HG03066 (cell line): ENCODE measurements around the gene FLYWCH1.

Experiments used
- ATAC-seq: cut with Tn5 transposase; IDR thresholded peaks from one replicate; pipeline ENCODE4 v1.9.1; 2021; ENCODE audit warnings: low read depth; ENCODE audit not compliant: unreplicated experiment

The FLYWCH1 gene, protein sequence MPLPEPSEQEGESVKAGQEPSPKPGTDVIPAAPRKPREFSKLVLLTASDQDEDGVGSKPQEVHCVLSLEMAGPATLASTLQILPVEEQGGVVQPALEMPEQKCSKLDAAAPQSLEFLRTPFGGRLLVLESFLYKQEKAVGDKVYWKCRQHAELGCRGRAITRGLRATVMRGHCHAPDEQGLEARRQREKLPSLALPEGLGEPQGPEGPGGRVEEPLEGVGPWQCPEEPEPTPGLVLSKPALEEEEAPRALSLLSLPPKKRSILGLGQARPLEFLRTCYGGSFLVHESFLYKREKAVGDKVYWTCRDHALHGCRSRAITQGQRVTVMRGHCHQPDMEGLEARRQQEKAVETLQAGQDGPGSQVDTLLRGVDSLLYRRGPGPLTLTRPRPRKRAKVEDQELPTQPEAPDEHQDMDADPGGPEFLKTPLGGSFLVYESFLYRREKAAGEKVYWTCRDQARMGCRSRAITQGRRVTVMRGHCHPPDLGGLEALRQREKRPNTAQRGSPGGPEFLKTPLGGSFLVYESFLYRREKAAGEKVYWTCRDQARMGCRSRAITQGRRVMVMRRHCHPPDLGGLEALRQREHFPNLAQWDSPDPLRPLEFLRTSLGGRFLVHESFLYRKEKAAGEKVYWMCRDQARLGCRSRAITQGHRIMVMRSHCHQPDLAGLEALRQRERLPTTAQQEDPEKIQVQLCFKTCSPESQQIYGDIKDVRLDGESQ

GRCh38 chr16:2911638-2912329 is at the start of gene FLYWCH1:
TSS of gene FLYWCH1 (plus strand) at chr16:2911931. CDS start at chr16:2929686, 17,755 bp downstream.
- peak; percentile 87 for ATAC-seq

- no peak for ATAC-seq
Measured at GRCh38 chr16:2865651-2866050, 46.1 kb upstream of the FLYWCH1 start.

GRCh38 chr16:2866431-2866830 is 45.3 kb upstream of the FLYWCH1 start:
- ATAC-seq = no peak

DNA sequence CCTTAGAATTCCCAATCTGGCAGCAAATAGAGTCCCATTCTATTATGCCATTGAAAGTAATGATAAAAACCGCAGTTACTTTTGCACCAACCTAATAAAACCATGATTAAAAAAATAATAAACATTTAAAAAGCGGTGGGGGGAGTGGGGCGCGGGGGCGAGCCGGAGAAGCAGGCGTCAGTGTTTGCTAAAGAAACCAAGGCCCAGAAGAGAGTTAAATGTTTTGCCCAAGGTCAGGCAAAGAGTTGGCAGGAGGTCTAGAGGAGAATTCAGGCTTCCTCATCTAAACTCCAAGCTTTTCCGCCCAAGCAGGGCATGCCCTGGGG is 44.1 kb upstream of the FLYWCH1 start:
- ATAC-seq = no peak

DNA sequence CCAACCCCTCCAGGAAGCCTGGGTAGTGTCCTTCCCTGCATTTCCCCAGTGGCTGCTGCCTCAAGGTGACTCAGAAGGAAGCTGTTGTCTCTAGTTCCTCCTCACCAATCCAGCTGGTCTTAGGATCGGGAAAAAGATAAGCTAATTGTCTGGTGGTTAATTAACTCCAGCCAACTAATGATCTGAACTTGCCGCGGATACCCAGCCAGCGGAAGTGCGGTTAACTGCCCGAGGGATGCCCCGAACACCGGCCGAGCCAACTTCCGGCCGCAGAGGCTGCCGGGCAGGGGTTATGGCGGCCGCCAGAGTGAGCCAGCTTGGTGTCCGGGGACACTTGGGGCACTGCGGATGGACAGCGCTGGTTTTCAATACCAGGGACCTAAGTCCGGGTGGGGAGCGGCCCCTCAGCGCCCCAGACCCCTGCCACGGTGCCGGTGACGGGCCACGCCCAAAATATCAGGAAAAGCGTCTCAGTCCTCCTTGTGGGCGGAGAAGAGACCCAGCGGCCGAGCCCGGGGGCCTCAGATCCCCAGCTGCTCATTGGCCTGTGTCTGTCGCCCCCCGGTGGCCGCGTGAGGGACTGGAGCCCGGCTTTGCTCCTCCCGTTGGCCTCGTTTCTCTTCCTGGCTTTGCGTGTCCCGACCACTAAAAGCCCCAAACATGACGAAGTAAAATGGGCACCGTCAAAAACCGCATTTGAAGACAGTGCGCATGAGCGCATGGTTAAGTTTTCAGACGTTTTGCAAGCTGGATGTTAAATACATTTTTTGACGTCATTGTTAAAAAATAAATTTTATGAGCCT is 43.5 kb upstream of the FLYWCH1 start:
- peak; percentile 88 for ATAC-seq

- ATAC-seq = no peak
Measured at GRCh38 chr16:2871926-2872325, 39.8 kb upstream of the FLYWCH1 start.

- no peak for ATAC-seq
Measured at GRCh38 chr16:2874032-2874911, 37.5 kb upstream of the FLYWCH1 start.

GRCh38 chr16:2874912-2875362 is 36.8 kb upstream of the FLYWCH1 start:
- no peak for ATAC-seq

DNA sequence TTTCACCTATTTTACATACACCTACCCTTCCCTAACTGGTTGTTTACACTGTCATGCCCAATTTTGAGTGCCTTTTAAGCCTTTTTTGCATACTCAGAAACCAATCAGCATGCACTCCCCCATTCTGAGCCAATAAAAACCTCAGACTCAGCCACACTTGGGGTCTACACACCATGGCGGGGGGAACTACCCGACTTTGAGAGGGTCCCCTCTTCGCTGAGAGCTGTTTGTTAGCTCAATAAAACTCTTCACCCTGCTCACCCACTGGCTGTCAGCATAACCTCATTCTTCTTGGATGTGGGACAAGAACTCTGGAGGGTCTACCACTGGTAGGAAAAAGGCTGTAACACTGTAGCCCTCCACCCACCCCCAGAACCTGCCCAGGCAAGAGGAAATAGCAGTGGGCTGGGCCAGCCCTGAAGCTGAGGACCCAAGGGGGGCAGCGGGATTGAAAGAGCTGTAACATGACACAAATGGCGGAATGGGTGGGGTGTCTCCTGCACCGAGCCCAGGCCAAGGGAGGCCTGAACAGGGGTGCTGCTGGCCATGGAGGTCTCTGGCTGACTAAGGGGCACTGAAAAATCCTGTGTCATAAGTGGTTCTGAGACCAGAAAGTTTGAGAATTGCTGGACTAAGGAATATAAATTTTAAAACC is 31.8 kb upstream of the FLYWCH1 start:
- ATAC-seq = no peak

DNA sequence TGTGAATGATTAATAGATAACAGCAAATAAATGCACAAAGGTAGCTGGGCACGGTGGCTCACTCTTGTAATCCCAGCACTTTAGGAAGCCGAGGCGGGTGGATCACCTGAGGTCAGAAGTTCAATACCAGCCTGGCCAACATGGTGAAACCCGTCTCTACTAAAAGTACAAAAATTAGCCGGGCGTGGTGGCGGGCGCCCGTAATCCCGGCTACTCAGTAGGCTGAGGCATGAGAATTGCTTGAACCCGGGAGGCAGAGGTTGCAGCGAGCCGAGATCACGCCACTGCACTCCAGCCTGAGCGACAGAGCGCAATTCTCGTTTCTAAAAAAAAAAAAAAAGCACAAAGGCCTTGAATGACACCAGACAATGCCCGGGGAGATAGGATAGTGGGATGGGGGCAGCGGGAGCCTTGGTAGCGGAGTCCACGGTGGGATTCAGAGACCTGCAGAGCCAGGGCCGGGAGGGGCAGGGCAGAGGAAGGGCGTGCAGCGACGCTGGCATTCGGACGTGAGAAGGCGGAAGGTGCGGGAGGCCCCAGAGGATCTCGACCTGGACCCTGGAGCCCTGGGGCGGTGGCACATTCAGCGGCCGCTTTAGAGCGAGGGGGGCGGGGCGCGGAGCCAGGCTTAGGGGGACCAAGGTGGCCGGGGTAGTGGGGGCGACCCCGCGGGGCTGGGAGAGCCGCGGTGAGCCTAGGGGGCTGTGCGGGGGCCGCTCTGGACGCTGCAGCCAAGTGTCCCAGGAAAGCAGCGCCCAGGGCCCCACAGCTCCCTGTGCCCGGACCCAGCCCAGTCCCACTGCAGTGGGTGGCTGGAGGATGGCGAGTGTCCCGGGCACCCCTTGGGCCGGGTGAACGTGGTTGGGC is 29.7 kb upstream of the FLYWCH1 start:
- ATAC-seq = no peak

GRCh38 chr16:2882650-2883457 is 28.9 kb upstream of the FLYWCH1 start, which contains the start of gene FLYWCH2:
TSS of gene FLYWCH2 (plus strand) at chr16:2883215. CDS start at chr16:2896450, 13,235 bp downstream.
- peak; percentile 88 for ATAC-seq

DNA sequence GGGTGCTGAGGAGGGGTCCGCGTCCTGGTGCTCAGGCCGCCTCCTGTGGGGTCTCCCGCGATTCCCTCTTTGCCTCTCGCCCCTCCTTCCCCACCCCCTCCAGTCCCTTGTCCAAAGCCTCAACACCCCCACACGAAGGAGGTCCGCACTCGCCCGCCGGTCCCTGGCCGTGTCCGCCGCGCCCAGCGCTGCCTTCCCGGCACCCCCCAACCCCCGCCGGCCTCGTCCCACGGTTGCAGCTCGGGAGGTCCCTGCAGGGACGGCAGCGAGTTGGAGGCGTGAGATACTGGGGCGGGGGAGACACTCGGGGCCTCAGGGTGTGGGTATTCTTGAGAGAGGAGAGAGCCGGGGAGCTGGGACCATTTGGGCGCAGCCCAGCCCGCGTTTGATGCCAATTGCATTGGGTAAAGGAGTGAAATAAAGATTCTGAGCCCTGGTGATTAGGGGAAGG is 28.2 kb upstream of the FLYWCH1 start:
- ATAC-seq = no peak

- ATAC-seq = no peak
Measured at GRCh38 chr16:2884041-2884451, 27.7 kb upstream of the FLYWCH1 start.

DNA sequence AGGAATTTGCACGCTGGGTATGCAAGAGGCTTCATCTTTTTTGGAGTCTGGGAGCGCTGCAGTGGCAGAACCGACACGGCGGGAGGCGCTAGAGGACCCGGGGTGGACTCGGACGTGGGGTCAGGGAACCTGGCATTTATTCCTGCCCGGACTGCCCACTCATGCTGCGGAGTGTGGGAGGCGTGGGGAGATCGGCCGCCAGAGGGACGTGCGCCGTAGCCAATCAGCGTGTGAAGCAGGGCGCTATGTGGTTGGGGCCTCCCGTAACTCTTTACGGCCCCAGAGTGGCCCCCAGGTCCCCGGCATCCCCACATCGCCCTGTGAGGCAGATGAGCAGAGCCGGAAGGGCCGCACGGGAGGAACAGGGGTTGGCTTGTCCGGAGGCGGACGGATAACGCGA is 17.5 kb upstream of the FLYWCH1 start:
- ATAC-seq = no peak

- no peak for ATAC-seq
Measured at GRCh38 chr16:2895813-2896212, 15.9 kb upstream of the FLYWCH1 start.

GRCh38 chr16:2896480-2897010 is 15.2 kb upstream of the FLYWCH1 start:
- ATAC-seq = no peak

DNA sequence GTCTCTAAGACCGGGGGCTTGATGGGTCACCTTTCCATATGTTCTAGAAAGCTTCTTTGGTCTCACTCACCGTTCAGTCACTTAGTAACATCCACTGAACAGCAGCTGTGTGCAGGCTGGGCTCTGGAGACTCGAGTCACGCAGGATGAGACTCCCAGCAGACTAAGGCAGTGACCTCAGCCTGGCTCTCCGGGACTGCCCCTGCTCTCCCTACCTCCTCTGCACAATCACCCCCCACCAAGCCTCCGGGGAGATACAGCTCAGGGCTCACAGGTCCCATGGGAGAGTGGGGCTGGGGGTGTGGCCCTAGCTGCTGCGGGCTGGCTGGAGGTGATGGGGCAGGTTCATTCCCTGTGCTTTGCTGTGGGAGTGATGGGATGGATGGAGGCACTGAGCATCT is 14.6 kb upstream of the FLYWCH1 start:
- ATAC-seq = no peak
